Choroid plexus epithelial cell (primary cell): Measurements from ENCODE around the gene NRG2.

ENCODE experiments used
- DNase-seq: peaks from one replicate; pipeline ENCODE4 v3.0.0-alpha.2; 2010; ENCODE audit warnings: low read depth
- H3K4me3 ChIP-seq: 2 replicates; pipeline ENCODE4 v1.5.1; 2011; ENCODE audit warnings: low read depth, mild to moderate bottlenecking, control low read depth, low read length, moderate library complexity
- CTCF ChIP-seq: conservative IDR thresholded peaks from 2 replicates; pipeline ENCODE4 v1.5.1; 2011; ENCODE audit warnings: low read depth, mild to moderate bottlenecking, control low read depth, inconsistent platforms, low read length, moderate library complexity

Gene NRG2

GRCh38 chr5:139985290-139985689 is 57.8 kb downstream of the NRG2 start:
- H3K4me3 ChIP-seq = no peak overlapping the region
- TF ChIP-seq CTCF = no peak
- DNase-seq = no peak

GRCh38 chr5:139984816-139985215 is 58.3 kb downstream of the NRG2 start:
- no peak for DNase-seq
- no peak overlapping the region for H3K4me3 ChIP-seq
- no peak for TF ChIP-seq CTCF

- H3K4me3 ChIP-seq = no peak overlapping the region
- no peak for DNase-seq
- no peak for TF ChIP-seq CTCF
Measured at GRCh38 chr5:139982975-139983240, 60.2 kb downstream of the NRG2 start.

GRCh38 chr5:139982157-139982974 is 60.7 kb downstream of the NRG2 start:
- H3K4me3 ChIP-seq = no peak overlapping the region
- TF ChIP-seq CTCF = no peak
- DNase-seq = peak; percentile 21

- no peak overlapping the region for H3K4me3 ChIP-seq
- DNase-seq = no peak
- no peak for TF ChIP-seq CTCF
Measured at GRCh38 chr5:139980765-139981164, 62.3 kb downstream of the NRG2 start.

GRCh38 chr5:139979943-139980342 is 63.2 kb downstream of the NRG2 start:
- no peak overlapping the region for H3K4me3 ChIP-seq
- DNase-seq = no peak
- TF ChIP-seq CTCF = no peak

- H3K4me3 ChIP-seq = no peak overlapping the region
- TF ChIP-seq CTCF = no peak
- DNase-seq = no peak
Measured at GRCh38 chr5:139979518-139979917, 63.6 kb downstream of the NRG2 start.
